Left forelimb (tissue), 1 donor: ENCODE measurements around the gene MRPL48.
"Not testable (repeated sequence)": the region's sequence is repeated elsewhere in the genome, so short reads cannot be mapped to it uniquely, and the experiment has no call there.

Experiments
- DNase-seq: peaks from one replicate; pipeline ENCODE4 v3.0.0-alpha.2; 2018; ENCODE audit warnings: low spot score

MRPL48 gene

GRCh38 chr11:73787643-73788558, at the start of gene MRPL48:
Gene MRPL48 (plus strand): TSS chr11:73787874. CDS start chr11:73787972, 98 bp downstream.
- peak; percentile 95 for DNase-seq

- no peak for DNase-seq
Observed at GRCh38 chr11:73743045-73743444, 44.6 kb upstream of the MRPL48 start.

GRCh38 chr11:73746701-73747100, 41.0 kb upstream of the MRPL48 start:
- DNase-seq: no peak

GRCh38 chr11:73747762-73748161, 39.9 kb upstream of the MRPL48 start:
- no peak for DNase-seq

GRCh38 chr11:73748300-73748699, 39.4 kb upstream of the MRPL48 start:
- no peak for DNase-seq

GRCh38 chr11:73749118-73749517, 38.6 kb upstream of the MRPL48 start:
- no peak for DNase-seq

GRCh38 chr11:73750228-73750627, 37.4 kb upstream of the MRPL48 start:
- no peak for DNase-seq

GRCh38 chr11:73750862-73751261, 36.8 kb upstream of the MRPL48 start:
- not testable (repeated sequence) for DNase-seq

- DNase-seq: no peak
Observed at GRCh38 chr11:73752216-73752867, 35.3 kb upstream of the MRPL48 start.

- no peak for DNase-seq
Observed at GRCh38 chr11:73752903-73753302, 34.8 kb upstream of the MRPL48 start.

- no peak for DNase-seq
Observed at GRCh38 chr11:73753938-73754337, 33.7 kb upstream of the MRPL48 start.

GRCh38 chr11:73755670-73756069, 32.0 kb upstream of the MRPL48 start:
- DNase-seq: no peak

GRCh38 chr11:73757598-73757997, 30.1 kb upstream of the MRPL48 start:
- no peak for DNase-seq

- DNase-seq: no peak
Observed at GRCh38 chr11:73758451-73758850, 29.2 kb upstream of the MRPL48 start.

GRCh38 chr11:73759610-73760134, 28.0 kb upstream of the MRPL48 start:
- DNase-seq: no peak

GRCh38 chr11:73760135-73760678, 27.5 kb upstream of the MRPL48 start:
- peak; percentile 79 for DNase-seq

- peak; percentile 100 for DNase-seq
Observed at GRCh38 chr11:73760679-73761402, 26.8 kb upstream of the MRPL48 start, which contains the start of gene RAB6A. Gene RAB6A (minus strand): TSS chr11:73761074. CDS start chr11:73760635, 439 bp downstream.

- no peak for DNase-seq
Observed at GRCh38 chr11:73761403-73761945, 26.2 kb upstream of the MRPL48 start.

- no peak for DNase-seq
Observed at GRCh38 chr11:73762732-73763131, 24.9 kb upstream of the MRPL48 start.

GRCh38 chr11:73766763-73767162, 20.9 kb upstream of the MRPL48 start:
- no peak for DNase-seq

GRCh38 chr11:73770811-73771210, 16.9 kb upstream of the MRPL48 start:
- DNase-seq: not testable (repeated sequence)
